ENCODE data around the gene ATP5PO.

ATP5PO gene

GRCh38 chr21:33901412-33902288 is 14.0 kb downstream of the ATP5PO start:
- TF ChIP-seq, protein P1, sequence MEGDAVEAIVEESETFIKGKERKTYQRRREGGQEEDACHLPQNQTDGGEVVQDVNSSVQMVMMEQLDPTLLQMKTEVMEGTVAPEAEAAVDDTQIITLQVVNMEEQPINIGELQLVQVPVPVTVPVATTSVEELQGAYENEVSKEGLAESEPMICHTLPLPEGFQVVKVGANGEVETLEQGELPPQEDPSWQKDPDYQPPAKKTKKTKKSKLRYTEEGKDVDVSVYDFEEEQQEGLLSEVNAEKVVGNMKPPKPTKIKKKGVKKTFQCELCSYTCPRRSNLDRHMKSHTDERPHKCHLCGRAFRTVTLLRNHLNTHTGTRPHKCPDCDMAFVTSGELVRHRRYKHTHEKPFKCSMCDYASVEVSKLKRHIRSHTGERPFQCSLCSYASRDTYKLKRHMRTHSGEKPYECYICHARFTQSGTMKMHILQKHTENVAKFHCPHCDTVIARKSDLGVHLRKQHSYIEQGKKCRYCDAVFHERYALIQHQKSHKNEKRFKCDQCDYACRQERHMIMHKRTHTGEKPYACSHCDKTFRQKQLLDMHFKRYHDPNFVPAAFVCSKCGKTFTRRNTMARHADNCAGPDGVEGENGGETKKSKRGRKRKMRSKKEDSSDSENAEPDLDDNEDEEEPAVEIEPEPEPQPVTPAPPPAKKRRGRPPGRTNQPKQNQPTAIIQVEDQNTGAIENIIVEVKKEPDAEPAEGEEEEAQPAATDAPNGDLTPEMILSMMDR (IDR thresholded peaks at IDR 0.05; ENCODE audit: low read depth, low read length, missing control alignments): peak; percentile 43
- no peak overlapping the region for H3K4me3 ChIP-seq (ENCODE audit: low read depth, low read length)
- no peak for DNase-seq (ENCODE audit: low read depth)

DNA sequence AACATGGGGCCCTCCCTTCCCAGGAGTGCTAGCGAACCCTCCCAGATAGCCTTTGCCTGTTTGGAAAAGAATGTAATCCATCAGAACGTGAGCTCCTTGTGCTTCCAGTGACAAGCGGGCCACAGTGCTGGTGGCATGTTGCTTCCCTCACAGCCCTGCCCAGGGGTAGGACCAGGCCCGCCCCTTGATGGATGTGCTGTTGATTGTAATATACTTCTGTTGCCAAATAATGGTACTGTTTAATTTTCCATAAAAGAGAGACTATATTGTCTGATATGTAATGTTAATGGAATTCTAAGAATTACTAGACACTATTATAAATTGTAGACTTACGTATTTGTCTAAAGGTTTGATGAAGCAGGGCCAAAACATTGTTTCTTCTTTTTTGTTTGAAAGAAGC is 16.4 kb downstream of the ATP5PO start:
- DNase-seq (ENCODE audit: low read depth): no peak
- no peak overlapping the region for H3K4me3 ChIP-seq (ENCODE audit: low read depth, low read length)
- TF ChIP-seq, protein P1 (IDR thresholded peaks at IDR 0.05; ENCODE audit: low read depth, low read length, missing control alignments): no peak

DNA sequence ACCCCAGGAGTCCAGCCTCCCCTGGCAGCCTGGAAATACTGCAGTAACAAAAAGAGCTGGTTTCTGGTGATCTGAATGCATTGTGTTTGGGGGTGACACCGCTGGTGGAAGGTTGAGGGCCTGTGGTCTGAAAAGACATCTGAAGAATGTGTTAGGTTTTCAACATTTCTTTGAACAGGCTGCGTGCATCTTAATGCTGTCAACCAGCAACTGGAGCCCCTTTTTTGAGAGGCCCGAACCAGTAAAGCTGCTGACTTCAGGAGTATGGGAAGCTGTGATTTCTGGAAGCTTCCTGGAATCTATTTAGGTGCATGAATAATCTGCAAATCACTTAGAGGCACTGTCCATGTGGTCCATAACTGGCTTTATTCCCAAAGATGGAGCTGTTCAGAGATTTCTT is 17.0 kb downstream of the ATP5PO start:
- no peak overlapping the region for H3K4me3 ChIP-seq (ENCODE audit: low read depth, low read length)
- TF ChIP-seq, protein P1 (IDR thresholded peaks at IDR 0.05; ENCODE audit: low read depth, low read length, missing control alignments): no peak
- no peak for DNase-seq (ENCODE audit: low read depth)

GRCh38 chr21:33897739-33898138 is 17.9 kb downstream of the ATP5PO start:
- DNase-seq (ENCODE audit: low read depth): no peak
- TF ChIP-seq, protein P1 (IDR thresholded peaks at IDR 0.05; ENCODE audit: low read depth, low read length, missing control alignments): no peak

GRCh38 chr21:33897098-33897497 is 18.5 kb downstream of the ATP5PO start:
- TF ChIP-seq, protein P1 (IDR thresholded peaks at IDR 0.05; ENCODE audit: low read depth, low read length, missing control alignments): no peak
- H3K4me3 ChIP-seq (ENCODE audit: low read depth, low read length): no peak overlapping the region
- no peak for DNase-seq (ENCODE audit: low read depth)

More at GRCh38 chr21:33897739-33898138, 17.9 kb downstream of the ATP5PO start:
- H3K4me3 ChIP-seq (ENCODE audit: low read depth, low read length): no peak overlapping the region

- TF ChIP-seq, protein P1 (IDR thresholded peaks at IDR 0.05; ENCODE audit: low read depth, low read length, missing control alignments): no peak
- no peak for DNase-seq (ENCODE audit: low read depth)
- no peak overlapping the region for H3K4me3 ChIP-seq (ENCODE audit: low read depth, low read length)
These were observed 18.9 kb downstream of the ATP5PO start for GRCh38 chr21:33896691-33897090.

DNA sequence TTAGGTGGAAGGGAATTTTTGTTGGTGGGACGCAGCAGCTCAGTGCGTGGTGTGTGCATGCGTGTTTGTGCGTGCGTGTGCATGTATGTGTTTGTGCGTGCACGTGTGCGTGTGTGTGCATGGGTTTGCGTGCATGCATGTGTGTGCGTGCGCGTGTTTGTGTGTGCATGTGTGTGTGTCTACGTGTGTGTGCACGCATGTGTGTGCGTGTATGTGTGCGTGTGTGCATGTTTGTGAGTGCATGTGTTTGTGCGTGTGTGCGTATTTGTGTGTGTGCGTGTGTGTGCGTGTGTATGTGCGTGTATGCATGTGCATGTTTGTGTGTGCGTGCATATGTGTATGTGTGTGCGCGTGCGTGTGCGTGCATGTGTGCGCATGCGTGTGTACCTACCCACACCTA is 20.2 kb downstream of the ATP5PO start:
- no peak overlapping the region for H3K4me3 ChIP-seq (ENCODE audit: low read depth, low read length)
- no peak for DNase-seq (ENCODE audit: low read depth)
- TF ChIP-seq, protein P1 (IDR thresholded peaks at IDR 0.05; ENCODE audit: low read depth, low read length, missing control alignments): no peak
